ENCODE data around the gene UBE3D.
A peak's percentile ranks its signal among the peaks of the same experiment; 100 is the strongest.

UBE3D gene

GRCh38 chr6:83092756-83093399 lies 27.2 kb upstream of the UBE3D start:
- Histone ChIP-seq H3K27ac (no peak overlapping the region), H3K4me3 (no peak overlapping the region), H3K9ac (ENCODE audit: insufficient read length) (no peak overlapping the region), H3K36me3 (ENCODE audit: insufficient read depth, low read length) (no peaks in the 10 kb centered on the region), H3K9me3 (ENCODE audit: low read depth, low read length) (no peaks in the 10 kb centered on the region)
- DNase-seq (ENCODE audit: low read depth, low spot score) = no peak
- TF ChIP-seq FOXP2 (optimal IDR thresholded peaks at IDR 0.05; ENCODE audit: control extremely low read depth, extremely low read length, insufficient read depth) (no peak), POLR2AphosphoS5 (IDR thresholded peaks at IDR 0.05; ENCODE audit: borderline replicate concordance, low read depth, low read length) (no peak), EZH2 (IDR thresholded peaks at IDR 0.05) (no peak)

DNA sequence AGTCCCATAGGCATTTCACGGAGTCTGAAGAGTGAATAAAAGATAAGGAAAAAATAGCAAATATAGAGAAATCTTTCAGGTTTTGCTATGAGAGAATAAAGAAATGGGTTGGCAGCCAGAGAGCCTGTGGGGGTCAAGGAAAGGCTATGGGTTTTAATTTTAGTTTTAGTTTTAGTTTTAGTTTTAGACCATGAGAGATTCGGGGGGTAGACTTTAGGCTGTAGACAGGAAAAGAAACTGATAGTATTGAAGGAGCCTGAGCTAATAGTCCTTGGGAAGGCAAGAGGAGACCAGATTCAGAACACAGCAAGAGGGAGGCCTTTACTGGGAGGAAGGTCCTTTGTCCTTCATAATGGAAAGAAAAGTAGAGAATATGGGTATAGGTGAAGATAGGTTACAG lies 21.1 kb upstream of the UBE3D start:
- Histone ChIP-seq H3K36me3 (ENCODE audit: insufficient read depth, low read length) (no peaks in the 10 kb centered on the region), H3K27ac (no peak overlapping the region), H3K9me3 (ENCODE audit: low read depth, low read length) (no peaks in the 10 kb centered on the region), H3K9ac (ENCODE audit: insufficient read length) (no peak overlapping the region), H3K4me3 (no peak overlapping the region)
- no peak for TF ChIP-seq POLR2AphosphoS5 (IDR thresholded peaks at IDR 0.05; ENCODE audit: borderline replicate concordance, low read depth, low read length)
- TF ChIP-seq FOXP2 (optimal IDR thresholded peaks at IDR 0.05; ENCODE audit: control extremely low read depth, extremely low read length, insufficient read depth) = no peak
- no peak for TF ChIP-seq EZH2 (IDR thresholded peaks at IDR 0.05)
- DNase-seq (ENCODE audit: low read depth, low spot score) = no peak

GRCh38 chr6:83083476-83083875 lies 17.8 kb upstream of the UBE3D start:
- Histone ChIP-seq H3K9me3 (ENCODE audit: low read depth, low read length) (no peaks in the 10 kb centered on the region), H3K4me3 (no peak overlapping the region), H3K27ac (no peak overlapping the region), H3K36me3 (ENCODE audit: insufficient read depth, low read length) (no peaks in the 10 kb centered on the region), H3K9ac (ENCODE audit: insufficient read length) (no peak overlapping the region)
- TF ChIP-seq EZH2 (IDR thresholded peaks at IDR 0.05) = no peak
- no peak for TF ChIP-seq POLR2AphosphoS5 (IDR thresholded peaks at IDR 0.05; ENCODE audit: borderline replicate concordance, low read depth, low read length)
- no peak for DNase-seq (ENCODE audit: low read depth, low spot score)

GRCh38 chr6:83073615-83074014 lies 8.0 kb upstream of the UBE3D start:
- Histone ChIP-seq H3K9ac (ENCODE audit: insufficient read length) (no peak overlapping the region), H3K36me3 (ENCODE audit: insufficient read depth, low read length) (peaks cover 13% of the 10 kb centered on the region), H3K27ac (no peak overlapping the region), H3K4me3 (no peak overlapping the region), H3K9me3 (ENCODE audit: low read depth, low read length) (no peaks in the 10 kb centered on the region)
- DNase-seq (ENCODE audit: low read depth, low spot score) = no peak
- no peak for TF ChIP-seq EZH2 (IDR thresholded peaks at IDR 0.05)
- TF ChIP-seq POLR2AphosphoS5 (IDR thresholded peaks at IDR 0.05; ENCODE audit: borderline replicate concordance, low read depth, low read length) = no peak
- no peak for TF ChIP-seq FOXP2 (optimal IDR thresholded peaks at IDR 0.05; ENCODE audit: control extremely low read depth, extremely low read length, insufficient read depth)

DNA sequence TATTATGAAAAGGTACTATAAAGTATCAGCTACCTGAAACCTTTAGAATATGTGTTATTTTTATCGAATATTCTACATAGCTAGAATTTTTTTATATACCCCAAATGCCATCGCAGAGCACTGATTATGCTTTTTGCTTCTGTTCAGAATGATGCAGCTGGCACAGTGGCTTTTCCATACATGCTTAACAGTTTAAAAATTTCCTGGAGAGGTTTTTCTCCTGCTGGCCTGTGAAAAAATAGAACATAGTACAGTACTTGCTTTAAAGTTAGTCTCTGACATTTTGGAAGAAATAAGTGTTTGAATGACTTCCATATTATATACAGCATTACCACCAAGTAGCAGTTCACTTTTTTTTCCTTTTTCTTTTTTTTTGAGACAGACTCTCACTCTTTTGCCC lies 7.1 kb upstream of the UBE3D start:
- TF ChIP-seq FOXP2 (optimal IDR thresholded peaks at IDR 0.05; ENCODE audit: control extremely low read depth, extremely low read length, insufficient read depth) = no peak
- TF ChIP-seq EZH2 (IDR thresholded peaks at IDR 0.05) = no peak
- TF ChIP-seq POLR2AphosphoS5 (IDR thresholded peaks at IDR 0.05; ENCODE audit: borderline replicate concordance, low read depth, low read length) = no peak
- H3K27ac ChIP-seq = no peak overlapping the region
- no peak overlapping the region for H3K9ac ChIP-seq (ENCODE audit: insufficient read length)

GRCh38 chr6:83071707-83072106 lies 6.1 kb upstream of the UBE3D start:
- TF ChIP-seq POLR2AphosphoS5 (IDR thresholded peaks at IDR 0.05; ENCODE audit: borderline replicate concordance, low read depth, low read length) (no peak), EZH2 (IDR thresholded peaks at IDR 0.05) (no peak), FOXP2 (optimal IDR thresholded peaks at IDR 0.05; ENCODE audit: control extremely low read depth, extremely low read length, insufficient read depth) (no peak)
- Histone ChIP-seq H3K9me3 (ENCODE audit: low read depth, low read length) (no peaks in the 10 kb centered on the region), H3K9ac (ENCODE audit: insufficient read length) (no peak overlapping the region), H3K27ac (no peak overlapping the region), H3K36me3 (ENCODE audit: insufficient read depth, low read length) (peaks cover 12% of the 10 kb centered on the region), H3K4me3 (no peak overlapping the region)
- DNase-seq (ENCODE audit: low read depth, low spot score) = no peak

More for the DNA sequence above, 7.1 kb upstream of the UBE3D start:
- peaks cover 13% of the 10 kb centered on the region for H3K36me3 ChIP-seq (ENCODE audit: insufficient read depth, low read length)
- no peak overlapping the region for H3K4me3 ChIP-seq
- no peak for DNase-seq (ENCODE audit: low read depth, low spot score)
- no peaks in the 10 kb centered on the region for H3K9me3 ChIP-seq (ENCODE audit: low read depth, low read length)

GRCh38 chr6:83071023-83071422 lies 5.4 kb upstream of the UBE3D start:
- Histone ChIP-seq H3K4me3 (no peak overlapping the region), H3K9me3 (ENCODE audit: low read depth, low read length) (no peaks in the 10 kb centered on the region), H3K36me3 (ENCODE audit: insufficient read depth, low read length) (peaks cover 8% of the 10 kb centered on the region), H3K27ac (no peak overlapping the region), H3K9ac (ENCODE audit: insufficient read length) (no peak overlapping the region)
- DNase-seq (ENCODE audit: low read depth, low spot score) = no peak
- TF ChIP-seq POLR2AphosphoS5 (IDR thresholded peaks at IDR 0.05; ENCODE audit: borderline replicate concordance, low read depth, low read length) (no peak), EZH2 (IDR thresholded peaks at IDR 0.05) (no peak), FOXP2 (optimal IDR thresholded peaks at IDR 0.05; ENCODE audit: control extremely low read depth, extremely low read length, insufficient read depth) (no peak)

DNA sequence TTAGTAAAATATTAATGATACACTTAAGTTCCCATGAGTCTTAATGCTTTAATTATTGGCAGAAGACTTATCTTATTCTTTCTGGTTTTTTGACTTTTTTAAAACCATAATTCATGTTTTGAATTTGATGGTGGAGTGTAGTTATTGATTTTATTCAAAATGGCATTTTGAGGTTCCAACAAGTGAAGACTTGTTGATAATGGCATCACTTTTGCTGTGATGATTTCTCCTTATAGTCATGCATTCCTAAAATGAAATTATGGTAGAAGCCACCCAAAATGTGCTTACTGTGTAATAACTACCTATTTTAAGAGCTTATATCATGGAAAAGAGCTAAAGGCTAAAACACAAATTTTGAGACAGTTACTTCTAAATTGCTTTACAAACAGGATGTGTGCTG lies 4.0 kb upstream of the UBE3D start:
- Histone ChIP-seq H3K4me3 (peak overlapping the region; percentile 6; the same call in 1 of the 2 replicates), H3K9ac (ENCODE audit: insufficient read length) (peak overlapping the region; percentile 43), H3K36me3 (ENCODE audit: insufficient read depth, low read length) (no peaks in the 10 kb centered on the region), H3K27ac (no peak overlapping the region), H3K9me3 (ENCODE audit: low read depth, low read length) (no peaks in the 10 kb centered on the region)
- TF ChIP-seq POLR2AphosphoS5 (IDR thresholded peaks at IDR 0.05; ENCODE audit: borderline replicate concordance, low read depth, low read length) (no peak), EZH2 (IDR thresholded peaks at IDR 0.05) (no peak), FOXP2 (optimal IDR thresholded peaks at IDR 0.05; ENCODE audit: control extremely low read depth, extremely low read length, insufficient read depth) (no peak)
- DNase-seq (ENCODE audit: low read depth, low spot score) = no peak

GRCh38 chr6:83068616-83069015 lies 3.0 kb upstream of the UBE3D start:
- H3K27ac ChIP-seq = no peak overlapping the region

More at GRCh38 chr6:83068616-83069015, 3.0 kb upstream of the UBE3D start:
- no peak for DNase-seq (ENCODE audit: low read depth, low spot score)
- Histone ChIP-seq H3K9ac (ENCODE audit: insufficient read length) (peak overlapping the region; percentile 76), H3K4me3 (peak overlapping the region; percentile 79), H3K36me3 (ENCODE audit: insufficient read depth, low read length) (no peaks in the 10 kb centered on the region), H3K9me3 (ENCODE audit: low read depth, low read length) (no peaks in the 10 kb centered on the region)
- TF ChIP-seq EZH2 (IDR thresholded peaks at IDR 0.05) = no peak
- TF ChIP-seq POLR2AphosphoS5 (IDR thresholded peaks at IDR 0.05; ENCODE audit: borderline replicate concordance, low read depth, low read length) = no peak
- no peak for TF ChIP-seq FOXP2 (optimal IDR thresholded peaks at IDR 0.05; ENCODE audit: control extremely low read depth, extremely low read length, insufficient read depth)
